ENCODE measurements around the gene NR4A1.

DNA sequence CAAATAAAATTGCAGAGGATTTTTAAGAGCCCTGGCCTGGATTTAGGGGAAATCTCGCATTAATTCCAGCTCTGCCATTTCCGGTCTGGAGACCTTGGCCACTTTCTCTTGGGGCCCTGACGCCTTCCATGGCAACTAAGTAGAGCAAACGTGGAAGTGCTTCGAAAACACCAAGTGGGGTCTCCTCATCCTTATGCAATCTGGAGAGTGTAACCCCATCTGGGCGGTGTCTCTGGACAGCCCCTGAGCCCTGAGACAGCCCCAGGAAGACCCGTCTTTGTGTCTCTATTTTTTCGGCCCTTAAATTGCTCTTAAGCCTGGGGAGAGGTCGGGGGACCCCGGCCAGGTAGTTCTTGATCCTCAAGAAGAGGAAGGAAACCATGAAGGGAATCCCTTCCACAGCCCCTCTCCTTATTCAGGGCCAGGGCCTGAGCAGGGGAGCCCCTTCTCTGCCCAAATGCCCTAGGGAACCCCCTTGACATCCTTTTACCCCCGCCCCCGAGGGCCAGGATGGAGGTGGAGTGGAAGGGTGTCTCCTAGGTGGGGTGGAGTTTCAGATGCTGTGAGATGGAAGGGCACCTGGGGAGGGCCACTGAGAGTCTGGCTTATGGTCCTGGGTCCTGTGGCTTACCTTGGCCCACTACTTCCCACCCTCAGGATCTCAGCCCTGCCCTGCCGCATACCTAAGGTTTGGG is 17.6 kb upstream of the NR4A1 start:
- TF ChIP-seq POLR2A (IDR thresholded peaks at IDR 0.05; ENCODE audit: low read length) (no peak), GATA1 (IDR thresholded peaks at IDR 0.05; ENCODE audit: low read depth, low read length) (no peak)

All from erythroblast (primary cell).